AG20443 (cell line): ENCODE measurements around the gene KIF26A.

ENCODE experiments used
- DNase-seq: peaks from one replicate; pipeline ENCODE4 v3.0.0; 2012; ENCODE audit warnings: low spot score, mixed read lengths

The KIF26A gene

GRCh38 chr14:104209985-104210816 is 71.8 kb downstream of the KIF26A start:
- no peak for DNase-seq

- DNase-seq = no peak
Observed at GRCh38 chr14:104210817-104211195, 72.4 kb downstream of the KIF26A start.

GRCh38 chr14:104211215-104211614 is 72.8 kb downstream of the KIF26A start:
- DNase-seq = no peak

GRCh38 chr14:104211741-104212140 is 73.4 kb downstream of the KIF26A start:
- DNase-seq = no peak

GRCh38 chr14:104212206-104213095 is 74.1 kb downstream of the KIF26A start:
- DNase-seq = no peak

- no peak for DNase-seq
Observed at GRCh38 chr14:104213301-104214034, 75.1 kb downstream of the KIF26A start.

- no peak for DNase-seq
Observed at GRCh38 chr14:104214431-104215218, 76.2 kb downstream of the KIF26A start.

- no peak for DNase-seq
Observed at GRCh38 chr14:104215706-104216334, 77.4 kb downstream of the KIF26A start.

- no peak for DNase-seq
Observed at GRCh38 chr14:104216457-104216856, 78.1 kb downstream of the KIF26A start.

GRCh38 chr14:104217486-104218360 is 79.3 kb downstream of the KIF26A start:
- no peak for DNase-seq

- DNase-seq = no peak
Observed at GRCh38 chr14:104218361-104219180, 80.2 kb downstream of the KIF26A start.

- no peak for DNase-seq
Observed at GRCh38 chr14:104219731-104220214, 81.4 kb downstream of the KIF26A start.

GRCh38 chr14:104220215-104221070 is 82.1 kb downstream of the KIF26A start:
- DNase-seq = no peak

- DNase-seq = no peak
Observed at GRCh38 chr14:104221071-104221625, 82.8 kb downstream of the KIF26A start.

GRCh38 chr14:104221636-104222369 is 83.4 kb downstream of the KIF26A start:
- DNase-seq = no peak

- DNase-seq = no peak
Observed at GRCh38 chr14:104222396-104223036, 84.1 kb downstream of the KIF26A start.
